CD4-positive, alpha-beta T cell (primary cell): ENCODE measurements around the gene OPCML. TPM values are rescaled to one million over a fixed set of nuclear protein-coding genes. Genes with fewer than 3 reads are reported as not detected.

Source experiments
- ATAC-seq: fragments of 200-7000 bp; cut with Tn5 transposase; one replicate; pipeline ENCODE4 v1.10.0; 2022; ENCODE audit warnings: mild to moderate bottlenecking; ENCODE audit not compliant: poor library complexity
- CTCF ChIA-PET: fragments of 350-600 bp; sonication (Branson Sonifier 250); formaldehyde crosslinking; loops from one replicate; lab custom pipeline; 2021; ENCODE audit warnings: antibody characterized with exemption, inconsistent platforms; lab: Charles Lee
- POLR2A ChIA-PET: fragments of 350-600 bp; sonication (Branson Sonifier 250); formaldehyde crosslinking; loops from one replicate; lab custom pipeline; 2021; ENCODE audit warnings: antibody characterized with exemption, inconsistent platforms; lab: Charles Lee
- DNase-seq, 14 experiments: peaks; one replicate each; pipeline ENCODE4 v3.0.0-alpha.2; 2013 to 2020; ENCODE audit warnings: mixed read lengths in 2 of 14
- H3K27ac ChIP-seq, 2 donors: one replicate each; pipeline versions ENCODE4 v1.5.1 to v1.7.0; 2013; ENCODE audit warnings: low read length in 2 of 2, low read depth in 1 of 2, mild to moderate bottlenecking in 1 of 2
- H3K27me3 ChIP-seq, 2 experiments: 1 replicate in 1 of 2; 2 replicates in 1 of 2; pipeline versions ENCODE4 v1.6.1 to v1.7.0; 2013; ENCODE audit warnings: low read length in 2 of 2, control low read depth in 1 of 2, mild to moderate bottlenecking in 1 of 2, moderate library complexity in 1 of 2; ENCODE audit not compliant: insufficient read depth in 2 of 2, control insufficient read depth in 1 of 2
- H3K36me3 ChIP-seq: one replicate; pipeline ENCODE4 v1.6.1; 2013; ENCODE audit warnings: low read length, control low read depth; ENCODE audit not compliant: insufficient read depth
- H3K4me1 ChIP-seq: one replicate; pipeline ENCODE4 v1.6.1; 2013; ENCODE audit warnings: low read length, control low read depth; ENCODE audit not compliant: insufficient read depth
- H3K4me3 ChIP-seq: one replicate; pipeline ENCODE4 v1.5.1; 2013; ENCODE audit warnings: mild to moderate bottlenecking, low read length, moderate library complexity
- H3K9me3 ChIP-seq, 2 experiments: 1 replicate in 1 of 2; 2 replicates in 1 of 2; pipeline versions ENCODE4 v1.6.1 to v1.7.0; 2013; ENCODE audit warnings: low read length in 2 of 2, mild to moderate bottlenecking in 2 of 2, control low read depth in 1 of 2, moderate library complexity in 1 of 2; ENCODE audit not compliant: control insufficient read depth in 1 of 2, insufficient read depth in 1 of 2
- H3K27ac Mint-ChIP-seq: one replicate; pipeline ENCODE4 v1.8.0; 2020; ENCODE audit warnings: mixed read lengths
- H3K27me3 Mint-ChIP-seq: one replicate; pipeline ENCODE4 v1.8.0; 2021; ENCODE audit warnings: mixed read lengths
- H3K36me3 Mint-ChIP-seq: one replicate; pipeline ENCODE4 v1.8.0; 2021; ENCODE audit warnings: low read depth, mixed read lengths
- H3K4me1 Mint-ChIP-seq: one replicate; pipeline ENCODE4 v1.8.0; 2021; ENCODE audit warnings: low read depth, mixed read lengths
- H3K4me3 Mint-ChIP-seq: one replicate; pipeline ENCODE4 v1.8.0; 2020; ENCODE audit warnings: mild to moderate bottlenecking, mixed read lengths
- H3K9me3 Mint-ChIP-seq: one replicate; pipeline ENCODE4 v1.8.0; 2020; ENCODE audit warnings: mixed read lengths
- intact Hi-C, 2 experiments: fragments of 100-400 bp; cut with DNase I in 1 of 2; cut with micrococcal nuclease in 1 of 2; formaldehyde crosslinking; loops; one replicate each; pipeline versions ENCODE4 v1.15.1 to v1.9.0; 2023 to 2025; cut with DNase I, micrococcal nuclease
- total RNA-seq, 174 experiments: library from RNA in 2 of 174; stranded (reverse) in 2 of 174; gene quantifications; one replicate each; pipeline ENCODE4 v1.2.3 and lab custom pipeline; 2021 to 2026
- TF ChIP-seq, protein P1 (sequence below): fragments of 200-600 bp; IDR thresholded peaks from one replicate; pipeline ENCODE4 v1.8.0; 2022; ENCODE audit warnings: antibody characterized with exemption, mild to moderate bottlenecking

Gene OPCML
- total RNA-seq, 2 experiments from 2014 or later: not detected

DNA sequence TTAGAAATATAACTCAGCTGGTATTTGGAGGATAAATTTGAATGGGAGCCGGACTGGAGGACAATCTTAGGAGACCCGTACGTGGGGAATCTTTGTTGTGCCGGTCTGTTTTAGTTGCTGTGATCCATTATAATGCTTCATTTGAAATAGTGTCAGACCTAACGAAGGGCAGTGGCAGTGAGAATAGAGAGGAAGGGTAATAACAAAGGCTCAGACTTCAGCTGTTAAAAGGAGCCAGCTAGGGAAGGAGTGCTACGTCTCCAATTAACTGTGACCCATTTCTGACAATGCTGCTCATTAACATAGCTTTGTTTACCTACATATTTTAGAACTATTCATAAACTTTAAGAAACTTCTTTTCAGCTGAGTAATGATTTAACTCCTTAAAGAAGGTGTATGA, 246.9 kb downstream of the OPCML start:
- Mint-ChIP-seq H3K27ac (no peak overlapping the region), H3K36me3 (no peaks in the 10 kb centered on the region), H3K4me1 (no peaks in the 10 kb centered on the region), H3K27me3 (no peaks in the 10 kb centered on the region), H3K9me3 (no peaks in the 10 kb centered on the region), H3K4me3 (no peak overlapping the region)
- no peaks in the 10 kb centered on the region for H3K4me1 ChIP-seq
- intact Hi-C loops: no loop called here
- ATAC-seq (no peak), DNase-seq (no peak)
- H3K36me3 ChIP-seq: no peaks in the 10 kb centered on the region
- no peaks in the 10 kb centered on the region for H3K27me3 ChIP-seq
- TF ChIP-seq, protein P1, sequence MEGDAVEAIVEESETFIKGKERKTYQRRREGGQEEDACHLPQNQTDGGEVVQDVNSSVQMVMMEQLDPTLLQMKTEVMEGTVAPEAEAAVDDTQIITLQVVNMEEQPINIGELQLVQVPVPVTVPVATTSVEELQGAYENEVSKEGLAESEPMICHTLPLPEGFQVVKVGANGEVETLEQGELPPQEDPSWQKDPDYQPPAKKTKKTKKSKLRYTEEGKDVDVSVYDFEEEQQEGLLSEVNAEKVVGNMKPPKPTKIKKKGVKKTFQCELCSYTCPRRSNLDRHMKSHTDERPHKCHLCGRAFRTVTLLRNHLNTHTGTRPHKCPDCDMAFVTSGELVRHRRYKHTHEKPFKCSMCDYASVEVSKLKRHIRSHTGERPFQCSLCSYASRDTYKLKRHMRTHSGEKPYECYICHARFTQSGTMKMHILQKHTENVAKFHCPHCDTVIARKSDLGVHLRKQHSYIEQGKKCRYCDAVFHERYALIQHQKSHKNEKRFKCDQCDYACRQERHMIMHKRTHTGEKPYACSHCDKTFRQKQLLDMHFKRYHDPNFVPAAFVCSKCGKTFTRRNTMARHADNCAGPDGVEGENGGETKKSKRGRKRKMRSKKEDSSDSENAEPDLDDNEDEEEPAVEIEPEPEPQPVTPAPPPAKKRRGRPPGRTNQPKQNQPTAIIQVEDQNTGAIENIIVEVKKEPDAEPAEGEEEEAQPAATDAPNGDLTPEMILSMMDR: no peak
- H3K27ac ChIP-seq: no peak overlapping the region
- CTCF ChIA-PET: no interaction called here
- no peak overlapping the region for H3K4me3 ChIP-seq
- H3K9me3 ChIP-seq: peaks cover 0 to 16% of the 10 kb centered on the region in 2 experiments
- POLR2A ChIA-PET: no interaction called here

DNA sequence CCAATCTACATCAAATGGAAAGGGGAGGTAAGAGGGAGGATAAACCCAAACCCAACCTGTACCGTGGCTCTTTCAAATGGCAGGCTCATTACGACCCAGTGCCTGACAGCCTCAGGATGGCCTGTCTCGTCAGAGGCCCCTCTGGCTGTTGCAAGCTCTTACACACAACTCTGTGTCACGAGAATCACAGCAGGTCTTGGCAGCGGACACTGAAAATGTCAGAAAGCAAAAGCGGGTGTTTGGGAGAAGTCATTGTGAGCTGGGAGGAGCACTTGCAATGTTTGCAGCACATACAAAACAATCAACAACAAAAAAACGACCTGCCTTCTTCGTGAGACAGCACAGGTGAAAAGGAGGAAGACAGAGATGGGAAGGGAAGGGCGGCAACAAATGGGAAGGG, 248.1 kb downstream of the OPCML start:
- ChIA-PET CTCF (no interaction called here), POLR2A (no interaction called here)
- H3K4me3 ChIP-seq: no peak overlapping the region
- no peaks in the 10 kb centered on the region for H3K36me3 Mint-ChIP-seq
- H3K9me3 ChIP-seq: peaks cover 0 to 16% of the 10 kb centered on the region in 2 experiments
- TF ChIP-seq, protein P1: no peak
- no peaks in the 10 kb centered on the region for H3K4me1 ChIP-seq
- intact Hi-C loops: no loop called here
- ATAC-seq (no peak), DNase-seq (no peak)
- H3K4me1 Mint-ChIP-seq: no peaks in the 10 kb centered on the region
- no peaks in the 10 kb centered on the region for H3K27me3 ChIP-seq
- no peaks in the 10 kb centered on the region for H3K9me3 Mint-ChIP-seq
- H3K27me3 Mint-ChIP-seq: no peaks in the 10 kb centered on the region
- no peaks in the 10 kb centered on the region for H3K36me3 ChIP-seq
- H3K27ac ChIP-seq: no peak overlapping the region
- H3K4me3 Mint-ChIP-seq: no peak overlapping the region
- H3K27ac Mint-ChIP-seq: no peak overlapping the region

- TF ChIP-seq, protein P1: no peak
- no peaks in the 10 kb centered on the region for H3K4me1 ChIP-seq
- no peaks in the 10 kb centered on the region for H3K36me3 ChIP-seq
- DNase-seq (no peak), ATAC-seq (no peak)
- intact Hi-C loops: no loop called here
- H3K9me3 ChIP-seq: peaks cover 0 to 10% of the 10 kb centered on the region in 2 experiments
- ChIA-PET CTCF (no interaction called here), POLR2A (no interaction called here)
- Mint-ChIP-seq H3K36me3 (no peaks in the 10 kb centered on the region), H3K4me1 (no peaks in the 10 kb centered on the region), H3K9me3 (peaks cover 2% of the 10 kb centered on the region), H3K27me3 (no peaks in the 10 kb centered on the region), H3K27ac (no peak overlapping the region), H3K4me3 (no peak overlapping the region)
- H3K4me3 ChIP-seq: no peak overlapping the region
- H3K27me3 ChIP-seq: no peaks in the 10 kb centered on the region
- no peak overlapping the region for H3K27ac ChIP-seq
Observed at GRCh38 chr11:133277886-133278285, 254.4 kb downstream of the OPCML start.
